ENCODE data around the gene TPSB2.
"Not testable (repeated sequence)": the region's sequence is repeated elsewhere in the genome, so short reads cannot be mapped to it uniquely, and the experiment has no call there.

TPSB2 gene

GRCh38 chr16:1230471-1231212, 658 bp upstream of the TPSB2 start:
- H3K9ac ChIP-seq (ENCODE audit: low read depth, low read length); H3K27me3 ChIP-seq (ENCODE audit: control insufficient read depth, insufficient read depth, low read length); H3K36me3 ChIP-seq (ENCODE audit: control insufficient read depth, insufficient read depth, low read length); H3K9me3 ChIP-seq (ENCODE audit: control insufficient read depth, insufficient read depth, low read length); H3K4me3 ChIP-seq (ENCODE audit: low read depth, low read length); H3K4me1 ChIP-seq (ENCODE audit: control insufficient read depth, insufficient read depth, low read length): not testable (repeated sequence)

DNA sequence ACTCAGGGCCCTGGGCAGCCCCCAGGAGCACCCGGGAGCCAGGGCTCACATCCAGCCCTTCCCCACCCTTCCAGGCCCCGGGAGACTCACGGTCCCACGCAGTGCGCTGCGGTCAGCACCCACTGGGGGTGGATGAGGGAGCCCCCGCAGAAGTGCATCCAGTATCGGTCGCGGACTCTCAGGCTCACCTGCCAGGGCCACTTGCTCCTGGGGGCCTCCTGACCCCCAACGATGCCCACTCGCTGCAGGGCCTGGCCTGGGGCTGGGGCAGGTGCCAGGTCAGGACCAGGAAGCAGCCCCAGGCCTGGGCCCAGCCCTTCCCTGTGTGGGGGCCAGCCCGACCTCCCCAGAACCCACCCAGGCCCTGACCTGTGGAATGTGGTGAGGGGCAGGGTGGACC, 508 bp downstream of the TPSB2 start:
- not testable (repeated sequence) for H3K4me1 ChIP-seq (ENCODE audit: control insufficient read depth, insufficient read depth, low read length); H3K36me3 ChIP-seq (ENCODE audit: control insufficient read depth, insufficient read depth, low read length); H3K4me3 ChIP-seq (ENCODE audit: low read depth, low read length); H3K9me3 ChIP-seq (ENCODE audit: control insufficient read depth, insufficient read depth, low read length); H3K9ac ChIP-seq (ENCODE audit: low read depth, low read length); H3K27me3 ChIP-seq (ENCODE audit: control insufficient read depth, insufficient read depth, low read length)

GRCh38 chr16:1228227-1228626, 1.8 kb downstream of the TPSB2 start:
- not testable (repeated sequence) for H3K4me3 ChIP-seq (ENCODE audit: low read depth, low read length); H3K9me3 ChIP-seq (ENCODE audit: control insufficient read depth, insufficient read depth, low read length); H3K9ac ChIP-seq (ENCODE audit: low read depth, low read length); H3K36me3 ChIP-seq (ENCODE audit: control insufficient read depth, insufficient read depth, low read length); H3K4me1 ChIP-seq (ENCODE audit: control insufficient read depth, insufficient read depth, low read length); H3K27me3 ChIP-seq (ENCODE audit: control insufficient read depth, insufficient read depth, low read length)

- H3K9ac ChIP-seq (ENCODE audit: low read depth, low read length); H3K4me1 ChIP-seq (ENCODE audit: control insufficient read depth, insufficient read depth, low read length); H3K4me3 ChIP-seq (ENCODE audit: low read depth, low read length); H3K9me3 ChIP-seq (ENCODE audit: control insufficient read depth, insufficient read depth, low read length); H3K36me3 ChIP-seq (ENCODE audit: control insufficient read depth, insufficient read depth, low read length); H3K27me3 ChIP-seq (ENCODE audit: control insufficient read depth, insufficient read depth, low read length): not testable (repeated sequence)
Observed at GRCh38 chr16:1226692-1227091, 3.3 kb downstream of the TPSB2 start.

GRCh38 chr16:1225728-1226311, 4.2 kb downstream of the TPSB2 start:
- not testable (repeated sequence) for H3K27me3 ChIP-seq (ENCODE audit: control insufficient read depth, insufficient read depth, low read length); H3K4me1 ChIP-seq (ENCODE audit: control insufficient read depth, insufficient read depth, low read length); H3K4me3 ChIP-seq (ENCODE audit: low read depth, low read length); H3K36me3 ChIP-seq (ENCODE audit: control insufficient read depth, insufficient read depth, low read length); H3K9ac ChIP-seq (ENCODE audit: low read depth, low read length); H3K9me3 ChIP-seq (ENCODE audit: control insufficient read depth, insufficient read depth, low read length)

- no peaks in the 10 kb centered on the region for H3K27me3 ChIP-seq (ENCODE audit: control insufficient read depth, insufficient read depth, low read length)
Observed at GRCh38 chr16:1225051-1225451, 4.9 kb downstream of the TPSB2 start, which contains the start of gene TPSG1. Gene TPSG1, minus strand, starts transcription at chr16:1225268. Its CDS starts 16 bp downstream, at chr16:1225252.

DNA sequence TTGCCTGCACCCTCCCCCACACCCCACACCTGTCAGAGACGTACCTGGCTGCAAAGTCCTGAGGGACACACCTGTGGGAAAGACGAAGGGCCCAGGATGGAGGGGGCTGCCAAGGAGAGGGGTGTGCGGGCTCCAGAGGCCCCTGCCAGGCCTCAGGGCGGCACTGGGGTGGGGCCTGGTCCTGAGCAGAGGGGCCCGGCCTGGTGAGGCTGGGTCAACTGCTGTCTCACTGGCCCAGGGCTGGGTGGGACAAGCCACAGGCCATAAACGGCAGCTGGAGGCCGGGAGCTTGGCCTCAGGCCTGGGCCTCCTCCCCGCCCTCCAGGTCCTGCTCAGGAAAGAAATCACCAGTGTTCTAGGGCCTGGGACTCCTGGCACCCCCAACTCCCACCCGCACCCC, 5.4 kb downstream of the TPSB2 start:
- H3K36me3 ChIP-seq (ENCODE audit: control insufficient read depth, insufficient read depth, low read length): peaks cover 20% of the 10 kb centered on the region
- no peak overlapping the region for H3K4me3 ChIP-seq (ENCODE audit: low read depth, low read length)
- H3K27me3 ChIP-seq (ENCODE audit: control insufficient read depth, insufficient read depth, low read length): no peaks in the 10 kb centered on the region
- H3K4me1 ChIP-seq (ENCODE audit: control insufficient read depth, insufficient read depth, low read length): no peaks in the 10 kb centered on the region
- H3K9me3 ChIP-seq (ENCODE audit: control insufficient read depth, insufficient read depth, low read length): no peaks in the 10 kb centered on the region
- H3K9ac ChIP-seq (ENCODE audit: low read depth, low read length): no peak overlapping the region

More at GRCh38 chr16:1225051-1225451, 4.9 kb downstream of the TPSB2 start, which contains the start of gene TPSG1:
- Histone ChIP-seq H3K9me3 (ENCODE audit: control insufficient read depth, insufficient read depth, low read length) (no peaks in the 10 kb centered on the region), H3K4me3 (ENCODE audit: low read depth, low read length) (no peak within 1 kb of the TSS), H3K9ac (ENCODE audit: low read depth, low read length) (no peak within 1 kb of the TSS), H3K4me1 (ENCODE audit: control insufficient read depth, insufficient read depth, low read length) (no peaks in the 10 kb centered on the region), H3K36me3 (ENCODE audit: control insufficient read depth, insufficient read depth, low read length) (peaks cover 17% of the 10 kb centered on the region)

GRCh38 chr16:1223355-1224214, 6.4 kb downstream of the TPSB2 start:
- H3K4me1 ChIP-seq (ENCODE audit: control insufficient read depth, insufficient read depth, low read length): no peaks in the 10 kb centered on the region
- H3K9me3 ChIP-seq (ENCODE audit: control insufficient read depth, insufficient read depth, low read length): no peaks in the 10 kb centered on the region
- H3K4me3 ChIP-seq (ENCODE audit: low read depth, low read length): no peak overlapping the region
- H3K9ac ChIP-seq (ENCODE audit: low read depth, low read length): no peak overlapping the region
- H3K36me3 ChIP-seq (ENCODE audit: control insufficient read depth, insufficient read depth, low read length): peaks cover 28% of the 10 kb centered on the region
- no peaks in the 10 kb centered on the region for H3K27me3 ChIP-seq (ENCODE audit: control insufficient read depth, insufficient read depth, low read length)

- no peaks in the 10 kb centered on the region for H3K4me1 ChIP-seq (ENCODE audit: control insufficient read depth, insufficient read depth, low read length)
- no peaks in the 10 kb centered on the region for H3K27me3 ChIP-seq (ENCODE audit: control insufficient read depth, insufficient read depth, low read length)
- H3K36me3 ChIP-seq (ENCODE audit: control insufficient read depth, insufficient read depth, low read length): peaks cover 35% of the 10 kb centered on the region
- H3K9me3 ChIP-seq (ENCODE audit: control insufficient read depth, insufficient read depth, low read length): no peaks in the 10 kb centered on the region
- no peak overlapping the region for H3K4me3 ChIP-seq (ENCODE audit: low read depth, low read length)
- H3K9ac ChIP-seq (ENCODE audit: low read depth, low read length): no peak overlapping the region
Observed at GRCh38 chr16:1222553-1223354, 7.2 kb downstream of the TPSB2 start.

GRCh38 chr16:1221628-1222552, 8.1 kb downstream of the TPSB2 start:
- no peak overlapping the region for H3K4me3 ChIP-seq (ENCODE audit: low read depth, low read length)

More at GRCh38 chr16:1221628-1222552, 8.1 kb downstream of the TPSB2 start:
- Histone ChIP-seq H3K27me3 (ENCODE audit: control insufficient read depth, insufficient read depth, low read length) (no peaks in the 10 kb centered on the region), H3K9ac (ENCODE audit: low read depth, low read length) (no peak overlapping the region), H3K36me3 (ENCODE audit: control insufficient read depth, insufficient read depth, low read length) (peaks cover 44% of the 10 kb centered on the region), H3K4me1 (ENCODE audit: control insufficient read depth, insufficient read depth, low read length) (no peaks in the 10 kb centered on the region), H3K9me3 (ENCODE audit: control insufficient read depth, insufficient read depth, low read length) (no peaks in the 10 kb centered on the region)
